Measurements from ENCODE around the gene S100PBP. TPM values are rescaled to one million over a fixed set of nuclear protein-coding genes. Genes with fewer than 3 reads are reported as not detected.
A peak's percentile ranks its signal among the peaks of the same experiment; 100 is the strongest.

Gene S100PBP
- total RNA-seq, 2 donors from 2014 or later, result 5.7 to 10.8 TPM

DNA sequence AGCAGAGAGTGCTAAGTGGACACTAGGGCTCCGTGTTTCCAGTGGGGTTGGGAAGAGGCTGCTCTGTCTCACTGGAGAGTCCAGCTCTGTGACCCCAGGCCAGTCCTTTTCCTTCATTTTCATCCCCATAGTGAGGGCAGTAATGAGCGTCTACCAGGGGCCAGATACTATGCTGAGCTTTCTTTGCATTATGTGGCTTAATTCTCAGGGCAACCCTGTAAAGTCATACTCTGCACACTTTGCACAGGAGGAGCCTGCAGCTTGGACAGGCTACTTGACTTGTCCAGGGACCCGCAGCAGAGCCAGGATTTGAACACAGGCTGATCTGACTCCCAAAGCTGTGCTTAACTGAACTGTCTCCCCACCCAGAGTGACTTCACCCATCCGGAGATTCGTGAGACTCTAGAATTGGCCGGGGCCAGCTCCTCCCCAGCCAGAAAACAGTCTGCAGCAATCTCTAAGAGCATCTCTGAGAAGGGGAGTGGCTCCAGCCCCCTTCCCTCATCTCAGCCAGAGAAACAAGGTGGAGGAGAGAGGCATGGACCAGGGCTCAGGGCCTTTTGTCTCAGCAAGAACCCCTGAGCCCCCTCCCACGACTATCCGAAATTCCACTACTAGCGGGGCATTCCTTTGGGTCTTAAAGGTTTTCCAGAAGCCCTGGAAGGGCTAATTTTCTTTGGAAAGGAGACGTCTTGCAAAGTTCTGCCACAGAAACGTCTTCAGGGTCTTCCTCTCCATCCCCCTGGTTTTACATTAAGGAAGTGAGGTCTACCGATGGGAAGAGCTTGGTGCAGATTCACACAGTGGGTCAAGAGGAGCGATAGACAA, 54.1 kb downstream of the S100PBP start:
- no peaks in the 10 kb centered on the region for H3K27me3 ChIP-seq
- H3K9me3 ChIP-seq, result no peaks in the 10 kb centered on the region
- H3K4me3 ChIP-seq, result peak overlapping the region; percentile 46 to 60
- TF ChIP-seq, protein P1, sequence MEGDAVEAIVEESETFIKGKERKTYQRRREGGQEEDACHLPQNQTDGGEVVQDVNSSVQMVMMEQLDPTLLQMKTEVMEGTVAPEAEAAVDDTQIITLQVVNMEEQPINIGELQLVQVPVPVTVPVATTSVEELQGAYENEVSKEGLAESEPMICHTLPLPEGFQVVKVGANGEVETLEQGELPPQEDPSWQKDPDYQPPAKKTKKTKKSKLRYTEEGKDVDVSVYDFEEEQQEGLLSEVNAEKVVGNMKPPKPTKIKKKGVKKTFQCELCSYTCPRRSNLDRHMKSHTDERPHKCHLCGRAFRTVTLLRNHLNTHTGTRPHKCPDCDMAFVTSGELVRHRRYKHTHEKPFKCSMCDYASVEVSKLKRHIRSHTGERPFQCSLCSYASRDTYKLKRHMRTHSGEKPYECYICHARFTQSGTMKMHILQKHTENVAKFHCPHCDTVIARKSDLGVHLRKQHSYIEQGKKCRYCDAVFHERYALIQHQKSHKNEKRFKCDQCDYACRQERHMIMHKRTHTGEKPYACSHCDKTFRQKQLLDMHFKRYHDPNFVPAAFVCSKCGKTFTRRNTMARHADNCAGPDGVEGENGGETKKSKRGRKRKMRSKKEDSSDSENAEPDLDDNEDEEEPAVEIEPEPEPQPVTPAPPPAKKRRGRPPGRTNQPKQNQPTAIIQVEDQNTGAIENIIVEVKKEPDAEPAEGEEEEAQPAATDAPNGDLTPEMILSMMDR (IDR thresholded peaks at IDR 0.05), result no peak
- H3K4me1 ChIP-seq, result peaks cover 0 to 34% of the 10 kb centered on the region in 2 donors
- no peaks in the 10 kb centered on the region for H3K36me3 ChIP-seq
- DNase-seq (ENCODE audit: low spot score), result peak; percentile 68
- H3K27ac ChIP-seq, result peak overlapping the region; percentile 78 to 81

DNA sequence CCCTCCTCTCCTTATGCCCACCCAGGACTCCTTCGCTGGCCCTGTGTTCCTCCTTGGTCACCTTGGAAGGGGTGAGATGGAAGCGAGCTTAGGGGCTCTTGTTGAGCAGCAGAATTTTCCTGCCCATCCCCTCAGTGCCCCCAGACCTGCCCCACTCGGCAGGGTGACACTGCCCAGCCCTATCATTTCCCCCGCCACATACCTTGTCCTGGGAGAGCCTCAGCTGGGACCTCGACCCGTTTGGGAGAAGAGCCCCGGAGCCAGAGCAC, 54.7 kb downstream of the S100PBP start:
- TF ChIP-seq, protein P1 (IDR thresholded peaks at IDR 0.05), result no peak
- H3K27me3 ChIP-seq, result no peaks in the 10 kb centered on the region
- H3K4me3 ChIP-seq, result peak overlapping the region in 1 of 2 donors; percentile 17
- H3K4me1 ChIP-seq, result peaks cover 0 to 40% of the 10 kb centered on the region in 2 donors
- no peaks in the 10 kb centered on the region for H3K9me3 ChIP-seq
- peak overlapping the region in 1 of 2 donors; percentile 43 for H3K27ac ChIP-seq
- H3K36me3 ChIP-seq, result no peaks in the 10 kb centered on the region
- DNase-seq (ENCODE audit: low spot score), result no peak

DNA sequence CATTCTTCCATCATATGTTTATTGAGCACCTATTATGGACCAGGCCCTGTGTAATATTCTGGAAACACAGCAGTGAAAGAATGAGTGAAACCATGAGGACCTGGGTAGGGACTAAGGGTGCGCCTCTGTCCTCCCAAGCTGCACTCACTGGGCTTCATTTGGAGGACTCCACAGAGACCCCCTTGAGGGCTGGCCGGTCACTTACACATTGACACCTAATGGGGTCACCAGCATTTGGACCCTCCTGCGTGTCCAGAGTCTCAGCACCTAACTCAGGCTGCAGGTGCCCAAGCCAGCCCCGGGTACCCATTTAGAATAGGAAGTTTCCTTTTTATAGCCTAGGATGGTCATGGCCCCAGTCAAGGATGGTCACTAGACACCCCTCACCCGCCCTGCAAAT, 56.0 kb downstream of the S100PBP start:
- TF ChIP-seq, protein P1 (IDR thresholded peaks at IDR 0.05), result no peak
- no peak overlapping the region for H3K4me3 ChIP-seq
- no peak for DNase-seq (ENCODE audit: low spot score)
- no peaks in the 10 kb centered on the region for H3K36me3 ChIP-seq
- H3K9me3 ChIP-seq, result no peaks in the 10 kb centered on the region
- peaks cover 0 to 52% of the 10 kb centered on the region in 2 donors for H3K4me1 ChIP-seq
- no peaks in the 10 kb centered on the region for H3K27me3 ChIP-seq
- H3K27ac ChIP-seq, result no peak overlapping the region

DNA sequence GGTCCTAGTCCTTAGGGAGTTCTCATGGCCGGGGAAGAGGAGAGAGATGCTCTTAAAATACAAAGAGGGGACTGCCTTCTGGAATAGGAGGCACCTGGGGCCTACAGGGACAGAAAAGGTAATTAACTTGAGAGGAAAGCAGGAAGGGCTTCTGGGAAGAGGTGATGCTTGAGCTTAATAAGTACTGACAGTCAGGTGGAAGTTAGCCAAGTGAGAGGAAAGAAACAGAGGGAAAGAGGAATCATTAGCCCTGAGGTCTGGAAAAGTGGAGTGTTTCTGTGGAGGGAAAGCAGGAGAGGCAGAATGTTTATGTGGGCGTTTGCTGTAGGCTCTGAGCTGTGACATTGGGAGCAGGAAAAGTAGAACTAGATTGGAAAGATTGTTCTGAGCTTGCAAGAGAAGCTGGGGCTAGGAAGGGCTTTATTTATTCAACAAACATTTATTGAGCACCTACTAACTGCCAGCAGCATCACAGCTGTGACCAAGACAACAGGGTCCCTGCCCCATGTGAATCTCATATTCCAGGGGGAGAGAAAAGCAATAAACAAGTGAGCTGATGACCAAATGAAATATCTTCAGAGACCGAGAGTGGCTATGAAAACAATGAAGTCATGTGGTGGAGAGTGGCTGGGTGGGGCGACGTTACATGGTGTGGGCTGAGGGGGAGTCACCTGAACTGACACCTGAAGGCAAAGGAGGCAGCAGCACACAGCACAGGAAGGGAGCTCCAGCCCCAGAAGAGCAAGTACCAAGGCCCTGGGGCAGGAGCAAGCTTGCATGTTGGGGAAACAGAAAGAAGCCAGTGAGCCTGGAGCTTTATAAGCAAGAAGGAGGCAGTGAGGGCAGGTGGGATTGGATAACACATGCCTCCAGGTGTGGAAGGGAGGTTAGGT, 57.7 kb downstream of the S100PBP start:
- DNase-seq (ENCODE audit: low spot score), result no peak
- Histone ChIP-seq H3K9me3 (no peaks in the 10 kb centered on the region), H3K27me3 (no peaks in the 10 kb centered on the region), H3K36me3 (no peaks in the 10 kb centered on the region), H3K4me3 (no peak overlapping the region), H3K4me1 (peaks cover 0 to 50% of the 10 kb centered on the region in 2 donors), H3K27ac (no peak overlapping the region)
- TF ChIP-seq, protein P1 (IDR thresholded peaks at IDR 0.05), result no peak

DNA sequence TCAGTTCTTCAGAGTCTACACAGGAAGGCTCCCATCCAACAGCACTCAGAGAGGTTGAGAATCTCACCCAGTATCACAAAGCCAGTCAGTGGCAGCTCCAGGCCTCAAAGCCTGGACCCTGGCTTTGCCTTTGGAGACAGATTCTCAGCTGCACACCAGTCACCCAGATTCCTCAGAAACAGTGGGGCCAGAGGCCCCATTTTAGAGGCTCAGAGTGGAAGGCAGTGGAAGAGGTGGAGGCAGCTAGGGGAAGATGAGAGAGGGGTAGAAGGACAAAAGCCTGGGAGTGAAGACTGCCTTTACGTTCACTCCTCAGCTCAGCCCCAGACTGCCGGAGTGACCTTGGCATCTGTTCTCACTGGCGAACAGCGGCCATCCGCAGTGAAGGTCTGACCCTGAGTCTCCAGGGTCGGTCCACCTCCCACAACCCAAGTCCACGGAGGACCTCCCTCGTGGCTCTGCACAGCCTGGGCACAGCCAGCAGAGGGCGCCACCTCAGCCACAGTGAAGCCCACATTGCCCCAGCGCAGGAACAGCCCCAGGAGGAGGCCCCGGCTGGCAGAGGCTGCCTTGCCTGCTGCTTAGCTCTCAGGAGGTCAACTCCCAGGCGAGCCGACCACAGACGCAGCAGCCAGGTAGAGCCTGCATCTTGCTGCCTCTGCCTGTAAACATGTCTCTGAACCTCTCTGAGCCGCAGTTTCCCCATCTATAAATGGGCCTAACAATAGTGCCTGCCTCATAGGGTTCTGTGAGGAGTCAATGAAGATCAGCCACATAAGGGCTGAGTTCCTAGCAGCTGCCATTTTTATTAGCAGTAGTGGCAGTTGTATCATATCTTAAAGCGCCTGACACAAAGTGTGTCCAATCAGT, 59.1 kb downstream of the S100PBP start:
- DNase-seq (ENCODE audit: low spot score), result no peak
- Histone ChIP-seq H3K27ac (no peak overlapping the region), H3K27me3 (no peaks in the 10 kb centered on the region), H3K4me1 (peaks cover 0 to 46% of the 10 kb centered on the region in 2 donors), H3K9me3 (no peaks in the 10 kb centered on the region), H3K36me3 (no peaks in the 10 kb centered on the region), H3K4me3 (no peak overlapping the region)
- TF ChIP-seq, protein P1 (IDR thresholded peaks at IDR 0.05), result peak; percentile 40 to 91
